B cell (primary cell): ENCODE data around the gene ATP11C. TPM values are rescaled to one million over a fixed set of nuclear protein-coding genes. Genes with fewer than 3 reads are reported as not detected.

Source experiments
- ATAC-seq: fragments of 200-7000 bp; cut with Tn5 transposase; one replicate; pipeline ENCODE4 v1.10.0; 2021; ENCODE audit warnings: low read depth, mild to moderate bottlenecking, moderate number of reproducible peaks, moderate library complexity
- CTCF ChIA-PET: fragments of 350-600 bp; sonication (Branson Sonifier 250); formaldehyde crosslinking; loops from one replicate; lab custom pipeline; 2021; ENCODE audit warnings: antibody characterized with exemption, inconsistent platforms; lab: Charles Lee
- POLR2A ChIA-PET: fragments of 350-600 bp; sonication (Branson Sonifier 250); formaldehyde crosslinking; loops from one replicate; lab custom pipeline; 2021; ENCODE audit warnings: antibody characterized with exemption; lab: Charles Lee
- DNase-seq: peaks from one replicate; pipeline ENCODE4 v3.0.0; 2013
- H2AFZ ChIP-seq: 2 replicates; pipeline ENCODE4 v1.6.1; 2012; ENCODE audit warnings: mild to moderate bottlenecking, low read depth, low read length; ENCODE audit not compliant: insufficient read depth, poor library complexity, severe bottlenecking
- H3K27ac ChIP-seq, 2 donors: 1 replicate in 1 of 2; 2 replicates in 1 of 2; pipeline ENCODE4 v1.5.1; 2012 to 2013; ENCODE audit warnings: low read length in 2 of 2, mild to moderate bottlenecking in 2 of 2, moderate library complexity in 1 of 2
- H3K27me3 ChIP-seq, 4 experiments: fragments of 200-600 bp in 1 of 4; sonication (generic) in 1 of 4; replicated peaks in 1 of 4; 1 replicate in 2 of 4; 2 replicates in 2 of 4; pipeline versions ENCODE4 v1.6.1 to v1.7.0; 2013 to 2016; ENCODE audit warnings: low read length in 3 of 4, mild to moderate bottlenecking in 2 of 4, mixed read lengths in 1 of 4, moderate library complexity in 1 of 4; ENCODE audit not compliant: insufficient read depth in 4 of 4, control insufficient read depth in 3 of 4; ENCODE audit errors: control extremely low read depth in 1 of 4
- H3K36me3 ChIP-seq, 2 experiments: replicated peaks in 1 of 2; 1 replicate in 1 of 2; 2 replicates in 1 of 2; pipeline versions ENCODE4 v1.6.1 to v1.7.1; 2013; ENCODE audit warnings: low read length in 1 of 2; ENCODE audit not compliant: insufficient read depth in 2 of 2, control insufficient read depth in 1 of 2; ENCODE audit errors: control extremely low read depth in 1 of 2, extremely low read depth in 1 of 2
- H3K4me1 ChIP-seq, 2 donors: fragments of 200-600 bp in 1 of 2; sonication (generic) in 1 of 2; 1 replicate in 1 of 2; 2 replicates in 1 of 2; pipeline versions ENCODE4 v1.5.1 to v1.6.1; 2013 to 2017; ENCODE audit warnings: low read length in 2 of 2; ENCODE audit not compliant: control insufficient read depth in 2 of 2, insufficient read depth in 2 of 2
- H3K4me2 ChIP-seq: replicated peaks from 2 replicates; pipeline ENCODE3; 2012; ENCODE audit warnings: mild to moderate bottlenecking, low read depth, low read length; ENCODE audit not compliant: poor library complexity, severe bottlenecking
- H3K4me3 ChIP-seq, 5 experiments: fragments of 200-600 bp in 1 of 5; sonication (generic) in 1 of 5; 1 replicate in 3 of 5; 2 replicates in 2 of 5; pipeline versions ENCODE4 v1.5.1 to v1.7.0; 2011 to 2016; ENCODE audit warnings: low read length in 4 of 5, mild to moderate bottlenecking in 4 of 5, low read depth in 2 of 5, control low read depth in 1 of 5, moderate library complexity in 1 of 5; ENCODE audit not compliant: insufficient read depth in 1 of 5; ENCODE audit errors: control extremely low read depth in 1 of 5, extremely low read depth in 1 of 5
- H3K79me2 ChIP-seq: fragments of 200-600 bp; sonication (generic); one replicate; pipeline ENCODE4 v1.6.0; 2016; ENCODE audit warnings: low read length; ENCODE audit not compliant: control insufficient read depth, insufficient read depth
- H3K9ac ChIP-seq: fragments of 200-600 bp; sonication (generic); 2 replicates; pipeline ENCODE4 v1.6.1; 2017; ENCODE audit warnings: mild to moderate bottlenecking, low read length, moderate library complexity
- H3K9me3 ChIP-seq, 3 donors: one replicate each; pipeline versions ENCODE4 v1.6.1 to v1.7.1; 2013; ENCODE audit warnings: low read length in 2 of 3; ENCODE audit not compliant: control insufficient read depth in 2 of 3, insufficient read depth in 1 of 3; ENCODE audit errors: control extremely low read depth in 1 of 3
- H4K20me1 ChIP-seq: 2 replicates; pipeline ENCODE4 v1.6.0; 2012; ENCODE audit warnings: mild to moderate bottlenecking, low read length; ENCODE audit not compliant: insufficient read depth, control insufficient read depth, poor library complexity, severe bottlenecking
- H3K27ac Mint-ChIP-seq: one replicate; pipeline ENCODE4 v1.8.0; 2021; ENCODE audit warnings: mixed read lengths
- H3K27me3 Mint-ChIP-seq: one replicate; pipeline ENCODE4 v1.8.0; 2021; ENCODE audit warnings: mixed read lengths
- H3K4me1 Mint-ChIP-seq: one replicate; pipeline ENCODE4 v1.8.0; 2021; ENCODE audit warnings: mixed read lengths
- H3K4me3 Mint-ChIP-seq: one replicate; pipeline ENCODE4 v1.8.0; 2021; ENCODE audit warnings: mixed read lengths
- H3K9me3 Mint-ChIP-seq: one replicate; pipeline ENCODE4 v1.8.0; 2022; ENCODE audit warnings: mixed read lengths; ENCODE audit not compliant: insufficient read depth
- EZH2 ChIP-seq: IDR thresholded peaks from 2 replicates; pipeline ENCODE4 v1.6.1; 2012; ENCODE audit warnings: borderline replicate concordance, low read depth, mild to moderate bottlenecking, moderate library complexity, low read length; ENCODE audit not compliant: insufficient read depth, poor library complexity, severe bottlenecking
- WGBS: methylation state at CpG from one replicate; pipeline ENCODE4 v1.1.5; 2013; ENCODE audit warnings: missing lambda C conversion rate; ENCODE audit not compliant: insufficient coverage; 5-methylcytosine and 5-hydroxymethylcytosine counted together
- intact Hi-C: fragments of 100-400 bp; cut with micrococcal nuclease; formaldehyde crosslinking; loops from one replicate; pipeline ENCODE4 v1.10.0; 2022
- polyA plus RNA-seq: library from polyadenylated mRNA; depleted of rRNA; stranded (reverse); fragments of >200 nt; gene quantifications from 2 replicates; pipeline ENCODE4 v1.2.3, GENCODE V29; 2012
- small RNA-seq: library from RNA; depleted of rRNA; stranded (forward); fragments of <200 nt; gene quantifications from one replicate; pipeline ENCODE3, GENCODE V24; 2012; ENCODE audit warnings: low replicate concordance, low read depth; ENCODE audit not compliant: insufficient read length
- total RNA-seq, 2 donors: library from RNA; stranded (reverse); fragments of 120-200 nt in 1 of 2; gene quantifications; 1 replicate in 1 of 2; 2 replicates in 1 of 2; pipeline versions ENCODE4 v1.2.3 to v1.2.4, GENCODE V29; 2013 to 2022
- TF ChIP-seq, protein P1 (sequence below): fragments of 200-600 bp; IDR thresholded peaks from one replicate; pipeline ENCODE4 v1.8.0; 2022; ENCODE audit warnings: antibody characterized with exemption, mild to moderate bottlenecking

The ATP11C gene
- total and polyA plus RNA-seq, 2 donors (not counting 1 experiment from before 2014, with no cell fraction given): 8.5 to 29.2 TPM

DNA sequence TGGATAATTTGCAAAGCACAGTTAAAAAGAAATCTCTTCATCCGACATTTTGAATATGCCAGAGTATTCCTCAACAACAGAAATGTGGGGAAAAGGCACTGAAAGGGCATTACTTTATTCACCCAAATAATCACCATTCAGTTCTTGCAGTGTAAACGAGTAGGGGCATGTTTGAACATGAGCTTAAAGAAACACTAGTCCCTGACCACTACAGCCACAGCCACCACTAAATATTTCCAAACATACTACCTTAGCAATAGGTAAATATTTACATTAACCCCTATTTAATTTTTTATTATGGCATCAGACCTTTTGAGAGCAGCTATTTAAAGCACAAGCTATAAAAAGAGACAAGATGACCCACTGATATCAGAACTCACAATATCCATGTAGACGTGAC, 252.5 kb downstream of the ATP11C start:
- no peak for DNase-seq
- H3K27me3 ChIP-seq: no peaks in the 10 kb centered on the region
- H3K9ac ChIP-seq: no peak overlapping the region
- H3K27ac ChIP-seq: no peak overlapping the region
- intact Hi-C loops: no loop called here
- Mint-ChIP-seq H3K27ac (no peak overlapping the region), H3K27me3 (no peaks in the 10 kb centered on the region), H3K4me1 (no peaks in the 10 kb centered on the region), H3K9me3 (peaks cover 2% of the 10 kb centered on the region), H3K4me3 (no peak overlapping the region)
- no CpG with 5 or more reads among the region's 3 CpGs for WGBS
- no peak overlapping the region for H3K4me3 ChIP-seq
- TF ChIP-seq EZH2: no peak
- TF ChIP-seq, protein P1, sequence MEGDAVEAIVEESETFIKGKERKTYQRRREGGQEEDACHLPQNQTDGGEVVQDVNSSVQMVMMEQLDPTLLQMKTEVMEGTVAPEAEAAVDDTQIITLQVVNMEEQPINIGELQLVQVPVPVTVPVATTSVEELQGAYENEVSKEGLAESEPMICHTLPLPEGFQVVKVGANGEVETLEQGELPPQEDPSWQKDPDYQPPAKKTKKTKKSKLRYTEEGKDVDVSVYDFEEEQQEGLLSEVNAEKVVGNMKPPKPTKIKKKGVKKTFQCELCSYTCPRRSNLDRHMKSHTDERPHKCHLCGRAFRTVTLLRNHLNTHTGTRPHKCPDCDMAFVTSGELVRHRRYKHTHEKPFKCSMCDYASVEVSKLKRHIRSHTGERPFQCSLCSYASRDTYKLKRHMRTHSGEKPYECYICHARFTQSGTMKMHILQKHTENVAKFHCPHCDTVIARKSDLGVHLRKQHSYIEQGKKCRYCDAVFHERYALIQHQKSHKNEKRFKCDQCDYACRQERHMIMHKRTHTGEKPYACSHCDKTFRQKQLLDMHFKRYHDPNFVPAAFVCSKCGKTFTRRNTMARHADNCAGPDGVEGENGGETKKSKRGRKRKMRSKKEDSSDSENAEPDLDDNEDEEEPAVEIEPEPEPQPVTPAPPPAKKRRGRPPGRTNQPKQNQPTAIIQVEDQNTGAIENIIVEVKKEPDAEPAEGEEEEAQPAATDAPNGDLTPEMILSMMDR: no peak
- H3K4me2 ChIP-seq: no peak overlapping the region
- H4K20me1 ChIP-seq: no peaks in the 10 kb centered on the region
- H3K36me3 ChIP-seq: no peaks in the 10 kb centered on the region
- H2AFZ ChIP-seq: no peak overlapping the region
- ATAC-seq: no peak
- no peaks in the 10 kb centered on the region for H3K79me2 ChIP-seq
- ChIA-PET POLR2A (no interaction called here), CTCF (no interaction called here)
- H3K9me3 ChIP-seq: peaks cover 0 to 12% (median 0%) of the 10 kb centered on the region in 3 donors
- no peaks in the 10 kb centered on the region for H3K4me1 ChIP-seq

Small RNAs within 50 kb of the gene (small RNA-seq; reads per million reads assigned to genes)
- gene MIR505 (2.3 reads per million, percentile 25 among the genes with 10 or more reads in this experiment), gene RF00425 (not detected), gene RF01210 (not detected), gene RNU6ATAC23P (not detected)

Other genes with a start within 250 kb of the ATP11C start
- gene MCF2, start 224.9 kb downstream of the ATP11C start, total RNA-seq: 0.39 and 0.73 TPM in 2 replicates
- gene MCF2, start 224.9 kb downstream of the ATP11C start, polyA plus RNA-seq: 0.54 and 1.5 TPM in 2 replicates
- not detected in 2 replicates for gene CXorf66, start 32.5 kb upstream of the ATP11C start, total RNA-seq
- not detected in 2 replicates for gene CXorf66, start 32.5 kb upstream of the ATP11C start, polyA plus RNA-seq